MCF 10A (cell line): Measurements from ENCODE around the gene WDPCP. TPM values are rescaled to one million over a fixed set of nuclear protein-coding genes. Genes with fewer than 3 reads are reported as not detected.

Experiments
- Bru-seq: library from RNA; stranded (reverse); fragments of 400-500 nt; gene quantifications from one replicate; lab custom pipeline; 2021; lab: Mats Ljungman, UMichigan
- BruChase-seq, 2 experiments: library from RNA; stranded (reverse); fragments of 400-500 nt; gene quantifications; one replicate each; lab custom pipeline; 2021; lab: Mats Ljungman, UMichigan
- BruUV-seq: library from RNA; stranded (reverse); fragments of 400-500 nt; replicated peaks from 2 replicates; lab custom pipeline; 2021; lab: Mats Ljungman, UMichigan
- CTCF ChIA-PET: fragments of 300-600 bp; sonication (Branson Sonifier 250); formaldehyde crosslinking; extraction: SDS; loops from one replicate; lab custom pipeline; 2021; ENCODE audit warnings: antibody characterized with exemption, inconsistent platforms; lab: Yijun Ruan, JAX
- POLR2A ChIA-PET: fragments of 300-600, 350-650 bp; sonication (Branson Sonifier 250); formaldehyde crosslinking; extraction: SDS; loops from one replicate; lab custom pipeline; 2020; ENCODE audit warnings: antibody characterized with exemption, inconsistent platforms; lab: Yijun Ruan, JAX
- DNase-seq: peaks from one replicate; pipeline ENCODE4 v3.0.0-alpha.2; 2018; ENCODE audit not compliant: unreplicated experiment
- H3K27ac Mint-ChIP-seq: one replicate; pipeline ENCODE4 v1.8.0; 2022; ENCODE audit warnings: mild to moderate bottlenecking, low read depth, mixed read lengths; ENCODE audit not compliant: unreplicated experiment
- H3K27me3 Mint-ChIP-seq: one replicate; pipeline ENCODE4 v1.8.0; 2022; ENCODE audit warnings: mixed read lengths; ENCODE audit not compliant: insufficient read depth, unreplicated experiment
- H3K36me3 Mint-ChIP-seq: one replicate; pipeline ENCODE4 v1.8.0; 2022; ENCODE audit warnings: mild to moderate bottlenecking, moderate library complexity, mixed read lengths; ENCODE audit not compliant: insufficient read depth, unreplicated experiment
- H3K4me1 Mint-ChIP-seq: one replicate; pipeline ENCODE4 v1.8.0; 2022; ENCODE audit warnings: mixed read lengths; ENCODE audit not compliant: insufficient read depth, unreplicated experiment
- H3K4me3 Mint-ChIP-seq: one replicate; pipeline ENCODE4 v1.8.0; 2022; ENCODE audit warnings: mild to moderate bottlenecking, moderate library complexity, mixed read lengths; ENCODE audit not compliant: unreplicated experiment
- H3K9me3 Mint-ChIP-seq: one replicate; pipeline ENCODE4 v1.8.0; 2022; ENCODE audit warnings: mixed read lengths; ENCODE audit not compliant: unreplicated experiment
- CTCF ChIP-seq: fragments of 200-600 bp; IDR thresholded peaks from one replicate; pipeline ENCODE4 v1.8.0; 2022; ENCODE audit warnings: antibody characterized with exemption, mild to moderate bottlenecking; ENCODE audit not compliant: unreplicated experiment
- intact Hi-C: fragments of 100-400 bp; cut with micrococcal nuclease; formaldehyde crosslinking; loops from 2 replicates; pipeline ENCODE4 v1.14.1; 2022
- long read RNA-seq: library from polyadenylated mRNA; stranded (forward); transcript quantifications from one replicate; pipeline ENCODE4 v2.0.0, GENCODE V29; 2022
- total RNA-seq: library from RNA; stranded (reverse); gene quantifications from 2 replicates; pipeline ENCODE4 v1.2.3, GENCODE V29; 2022

WDPCP gene
- total RNA-seq (6.9 and 8.0 TPM in 2 replicates), Bru-seq, nascent RNA (percentile 60 among the genes with signal in this experiment), BruChase-seq, experiment 1, labeled RNA remaining after a 6-hour chase (percentile 48 among the genes with signal in this experiment), BruChase-seq, experiment 2, labeled RNA remaining after a 2-hour chase (percentile 59 among the genes with signal in this experiment)
- long read RNA-seq, partial matches to known transcripts = 2 of 20 reads
- long read RNA-seq, other reads (novel, unspliced or antisense) = 12 of 20 reads

- peak within 1 kb of the TSS; percentile 98 for H3K4me3 Mint-ChIP-seq
- CTCF ChIA-PET = interaction anchor here (0.6 to 0.7 kb wide), 3 partner anchors 18 to 470 kb away, joined by 3 to 5 read pairs (median 3); no protein-coding TSS in a partner anchor
- peak within 1 kb of the TSS; percentile 94 for H3K27ac Mint-ChIP-seq
- peak; percentile 99 for DNase-seq
- peaks cover 19% of the 10 kb centered on the region for H3K4me1 Mint-ChIP-seq
- H3K9me3 Mint-ChIP-seq = no peaks in the 10 kb centered on the region
- intact Hi-C loops = loop anchor here (10.0 kb wide), 2 partner anchors 256 to 296 kb away; partner anchors contain the start of gene UGP2
- H3K36me3 Mint-ChIP-seq = peaks cover 8% of the 10 kb centered on the region
- no peaks in the 10 kb centered on the region for H3K27me3 Mint-ChIP-seq
- no peak for TF ChIP-seq CTCF
- BruUV-seq = no TSS peak
- POLR2A ChIA-PET = interaction anchor here (0.5 to 7.9 kb wide), 60 partner anchors 9 to 1488 kb away, joined by 3 to 107 read pairs (median 4); partner anchors contain the start of genes AFTPH and UGP2
Observed at GRCh38 chr2:63588385-63589147, at the start of gene WDPCP, which contains the start of gene MDH1. Gene WDPCP (minus strand): TSS chr2:63588477. CDS start chr2:63588271, 206 bp downstream. Gene MDH1 (plus strand): TSS chr2:63588963. CDS start chr2:63589044, 81 bp downstream.

GRCh38 chr2:63632382-63632781 lies 44.1 kb upstream of the WDPCP start:
- H3K4me3 Mint-ChIP-seq = no peak overlapping the region
- DNase-seq = no peak
- ChIA-PET POLR2A (interaction anchor here (0.7 to 1.5 kb wide), 2 partner anchors 16 to 28 kb away, joined by 3 read pairs; no protein-coding TSS in a partner anchor), CTCF (no interaction called here)
- H3K4me1 Mint-ChIP-seq = no peaks in the 10 kb centered on the region
- no peak for TF ChIP-seq CTCF
- H3K36me3 Mint-ChIP-seq = peaks cover 7% of the 10 kb centered on the region
- BruUV-seq = no TSS peak
- peaks cover 28% of the 10 kb centered on the region for H3K9me3 Mint-ChIP-seq
- H3K27me3 Mint-ChIP-seq = no peaks in the 10 kb centered on the region
- H3K27ac Mint-ChIP-seq = no peak overlapping the region
- intact Hi-C loops = no loop called here

GRCh38 chr2:63631501-63631900 lies 43.2 kb upstream of the WDPCP start:
- POLR2A ChIA-PET = interaction anchor here (0.9 kb wide), 1 partner anchor 47 kb away, joined by 3 read pairs; no protein-coding TSS in a partner anchor
- H3K4me1 Mint-ChIP-seq = no peaks in the 10 kb centered on the region
- CTCF ChIA-PET = interaction anchor here (0.6 kb wide), 1 partner anchor 9 kb away, joined by 3 read pairs; no protein-coding TSS in a partner anchor
- DNase-seq = no peak
- TF ChIP-seq CTCF = no peak
- intact Hi-C loops = no loop called here
- BruUV-seq = no TSS peak
- peaks cover 7% of the 10 kb centered on the region for H3K36me3 Mint-ChIP-seq
- no peak overlapping the region for H3K27ac Mint-ChIP-seq
- peaks cover 28% of the 10 kb centered on the region for H3K9me3 Mint-ChIP-seq
- no peak overlapping the region for H3K4me3 Mint-ChIP-seq
- H3K27me3 Mint-ChIP-seq = no peaks in the 10 kb centered on the region
